ENCODE results near the gene ARRDC2. TPM values are rescaled to one million over a fixed set of nuclear protein-coding genes. Genes with fewer than 3 reads are reported as not detected.

Gene ARRDC2
- total and polyA plus RNA-seq, 10 of the 15 experiments (the other 5 are each of a cell fraction or from before 2014, with no cell fraction given): 0.48 to 10.1 (median 4.8) TPM

- POLR2A ChIA-PET: interaction anchor here (0.5 to 1.3 kb wide), 4 partner anchors 17 to 727 kb away, joined by 3 to 5 read pairs (median 4); no protein-coding TSS in a partner anchor
- WGBS (ENCODE audit: insufficient coverage, insufficient replicate concordance, low lambda C conversion rate, missing lambda C conversion rate): 78% methylated on average over 4 of the region's 4 CpGs
- no peak overlapping the region for H3K27ac ChIP-seq (ENCODE audit: control insufficient read depth, insufficient read depth)
These were observed 19.2 kb downstream of the ARRDC2 start for GRCh38 chr19:18027151-18027550.

More at GRCh38 chr19:18027151-18027550, 19.2 kb downstream of the ARRDC2 start:
- Histone ChIP-seq H4K20me1 (ENCODE audit: control insufficient read depth, insufficient read depth) (no peaks in the 10 kb centered on the region), H2AFZ (ENCODE audit: control insufficient read depth, low read depth, low read length) (no peak overlapping the region), H3K27me3 (replicated peaks in 1 of 2; ENCODE audit: control insufficient read depth in 2 of 2, insufficient read depth in 2 of 2, low read length in 1 of 2) (no peaks in the 10 kb centered on the region), H3K4me1 (ENCODE audit: control insufficient read depth, insufficient read depth, low read length) (peaks cover 8% of the 10 kb centered on the region), H3K9me3 (replicated peaks; ENCODE audit: control insufficient read depth, insufficient read depth, low read length) (no peaks in the 10 kb centered on the region), H3K4me2 (ENCODE audit: control insufficient read depth, insufficient read depth) (no peak overlapping the region), H3K9ac (ENCODE audit: control insufficient read depth, insufficient read depth, low read length) (no peak overlapping the region), H3K36me3 (ENCODE audit: control insufficient read depth in 2 of 2, insufficient read depth in 2 of 2, low read length in 1 of 2) (no peaks in the 10 kb centered on the region), H3K79me2 (ENCODE audit: control insufficient read depth, insufficient read depth, low read length) (peaks cover 7% of the 10 kb centered on the region), H3K4me3 (no peak overlapping the region)
- intact Hi-C loops (cut with micrococcal nuclease; ENCODE audit: unreplicated experiment) (no loop called here), in situ Hi-C loops (cut with MboI) (no loop called here)
- ChIA-PET RAD21 (ENCODE audit: unreplicated experiment) (no interaction called here), CTCF (interaction anchor here (1.0 kb wide), 1 partner anchor 141 kb away, joined by 3 read pairs; no protein-coding TSS in a partner anchor), SMC1A (ENCODE audit: uncharacterized antibody, unreplicated experiment) (no interaction called here)
- TF ChIP-seq CTCF (IDR thresholded peaks at IDR 0.05 in 2 of 3, conservative IDR thresholded peaks at IDR 0.05 in 1 of 3; ENCODE audit: control insufficient read depth in 2 of 3, extremely low read depth in 1 of 3, insufficient read depth in 1 of 3, low read depth in 3 of 3, low read length in 3 of 3): no peak
- no peak for TF ChIP-seq SMARCA5 (IDR thresholded peaks at IDR 0.05)
- TF ChIP-seq MLLT1 (IDR thresholded peaks at IDR 0.05): no peak
- no peak for TF ChIP-seq BMI1 (IDR thresholded peaks at IDR 0.05; ENCODE audit: borderline replicate concordance)
- TF ChIP-seq TCF7 (IDR thresholded peaks at IDR 0.05; ENCODE audit: borderline replicate concordance): no peak
- no peak for TF ChIP-seq CREB1 (IDR thresholded peaks at IDR 0.05; ENCODE audit: low read depth)
- TF ChIP-seq ETV6 (conservative IDR thresholded peaks at IDR 0.05 in 1 of 2, IDR thresholded peaks at IDR 0.05 in 1 of 2; ENCODE audit: borderline replicate concordance in 1 of 2, low read depth in 1 of 2): no peak
- no peak for TF ChIP-seq RB1 (IDR thresholded peaks at IDR 0.05; ENCODE audit: borderline replicate concordance)
- no peak for TF ChIP-seq HDAC6 (IDR thresholded peaks at IDR 0.05; ENCODE audit: unreplicated experiment)
- TF ChIP-seq ZNF217 (IDR thresholded peaks at IDR 0.05): no peak
- TF ChIP-seq IRF5 (IDR thresholded peaks at IDR 0.05; ENCODE audit: borderline replicate concordance): no peak
- no peak for TF ChIP-seq MYB (IDR thresholded peaks at IDR 0.05; ENCODE audit: borderline replicate concordance, low read depth, low read length)
- no peak for TF ChIP-seq HDGF (IDR thresholded peaks at IDR 0.05)
- no peak for FAIRE-seq
- ATAC-seq: no peak
- no peak for DNase-seq (ENCODE audit: low read depth, low spot score)
- no TSS peak for BruUV-seq (replicated peaks)

Measured in GM12878 (cell line).